ENCODE data around the gene DIPK2A.

The DIPK2A gene

DNA sequence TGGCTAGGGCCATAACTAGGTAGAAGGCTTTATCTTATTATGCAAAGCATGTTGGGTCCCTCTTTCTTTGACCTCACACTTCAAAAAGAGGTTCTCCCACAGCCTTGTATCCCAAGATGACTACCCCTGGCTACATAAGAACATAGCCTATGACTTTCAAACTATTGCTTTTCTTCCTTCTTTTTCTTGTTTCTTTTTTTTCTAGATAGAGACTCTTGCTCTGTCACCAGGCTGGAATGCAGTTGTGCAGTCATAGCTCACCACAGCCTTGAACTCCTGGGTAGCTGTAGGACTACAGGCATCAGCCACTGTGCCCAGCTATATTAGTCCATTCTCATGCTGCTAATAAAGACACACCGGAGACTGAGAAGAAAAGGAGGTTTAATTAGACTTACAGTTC, 47.2 kb downstream of the DIPK2A start:
- H3K36me3 Mint-ChIP-seq (ENCODE audit: low read depth), result peaks cover under 1% of the 10 kb centered on the region
- H3K27ac Mint-ChIP-seq, result no peak overlapping the region
- no peaks in the 10 kb centered on the region for H3K27me3 Mint-ChIP-seq (ENCODE audit: low read depth, poor library complexity)
- H3K4me1 Mint-ChIP-seq, result no peaks in the 10 kb centered on the region
- DNase-seq, result no peak
- TF ChIP-seq CTCF (IDR thresholded peaks at IDR 0.05), result no peak
- H3K9me3 Mint-ChIP-seq, result peaks cover 24% of the 10 kb centered on the region
- no peak overlapping the region for H3K4me3 Mint-ChIP-seq
